Measurements from ENCODE around the gene OPHN1.

GRCh38 chrX:68109162-68109561, 324.1 kb downstream of the OPHN1 start:
- no peak for TF ChIP-seq EZH2 (IDR thresholded peaks at IDR 0.05; ENCODE audit: insufficient read depth, low read length)
- TF ChIP-seq CTCF (IDR thresholded peaks at IDR 0.05; ENCODE audit: insufficient read depth, low read depth, low read length): no peak
